Hindlimb muscle (tissue), 1 donor: ENCODE results near the gene WDR46. TPM values are rescaled to one million over a fixed set of nuclear protein-coding genes. Genes with fewer than 3 reads are reported as not detected.
A peak's percentile ranks its signal among the peaks of the same experiment; 100 is the strongest.

Experiments
- DNase-seq: peaks from one replicate; pipeline ENCODE4 v3.0.0-alpha.2; 2013
- polyA plus RNA-seq: library from polyadenylated mRNA; unstranded; fragments of 120-200 nt; gene quantifications from one replicate; pipeline ENCODE4 v1.2.1, GENCODE V29; 2013; ENCODE audit not compliant: insufficient read length

Gene WDR46
- polyA plus RNA-seq, 1 donor = 58.4 TPM

GRCh38 chr6:33259032-33259431 is 30.0 kb downstream of the WDR46 start:
- no peak for DNase-seq

- no peak for DNase-seq
These were observed 34.4 kb downstream of the WDR46 start for GRCh38 chr6:33254591-33254990.

- no peak for DNase-seq
These were observed 36.3 kb downstream of the WDR46 start for GRCh38 chr6:33252759-33253158.

GRCh38 chr6:33251395-33252012 is 37.5 kb downstream of the WDR46 start:
- no peak for DNase-seq

- no peak for DNase-seq
These were observed 38.3 kb downstream of the WDR46 start for GRCh38 chr6:33250731-33251130.

- peak; percentile 13 for DNase-seq
These were observed 39.1 kb downstream of the WDR46 start for GRCh38 chr6:33249732-33250630.

GRCh38 chr6:33248932-33249731 is 39.9 kb downstream of the WDR46 start:
- peak; percentile 96 for DNase-seq

GRCh38 chr6:33248643-33248931 is 40.5 kb downstream of the WDR46 start:
- no peak for DNase-seq

- peak; percentile 90 for DNase-seq
These were observed 40.9 kb downstream of the WDR46 start for GRCh38 chr6:33247977-33248642.

GRCh38 chr6:33243476-33243875 is 45.6 kb downstream of the WDR46 start:
- DNase-seq = no peak

GRCh38 chr6:33241968-33242367 is 47.1 kb downstream of the WDR46 start:
- no peak for DNase-seq

- no peak for DNase-seq
These were observed 51.3 kb downstream of the WDR46 start for GRCh38 chr6:33237741-33238140.

GRCh38 chr6:33236852-33237251 is 52.2 kb downstream of the WDR46 start:
- no peak for DNase-seq

GRCh38 chr6:33236328-33236727 is 52.7 kb downstream of the WDR46 start:
- no peak for DNase-seq

- no peak for DNase-seq
These were observed 53.8 kb downstream of the WDR46 start for GRCh38 chr6:33235221-33235634.

Other genes with a start within 250 kb of the WDR46 start
- gene HLA-DPA1, start 215.6 kb downstream of the WDR46 start, polyA plus RNA-seq = 34.8 TPM
- gene HLA-DPB1, start 213.2 kb downstream of the WDR46 start, polyA plus RNA-seq = 19.2 TPM
- gene COL11A2, start 96.8 kb downstream of the WDR46 start, polyA plus RNA-seq = 49.7 TPM
- 42.0 TPM for gene RXRB, start 88.6 kb downstream of the WDR46 start, polyA plus RNA-seq
- 65.8 TPM for gene SLC39A7, start 88.4 kb downstream of the WDR46 start, polyA plus RNA-seq
- gene HSD17B8, start 84.6 kb downstream of the WDR46 start, polyA plus RNA-seq = 11.5 TPM
- 36.0 TPM for gene RING1, start 80.7 kb downstream of the WDR46 start, polyA plus RNA-seq
- gene VPS52, start 17.4 kb downstream of the WDR46 start, polyA plus RNA-seq = 47.3 TPM
- 4,638 TPM for gene RPS18, start 17.2 kb downstream of the WDR46 start, polyA plus RNA-seq
- gene B3GALT4, start 12.1 kb downstream of the WDR46 start, polyA plus RNA-seq = 2.2 TPM
- gene PFDN6, start 362 bp upstream of the WDR46 start, polyA plus RNA-seq = 41.2 TPM
- gene RGL2, start 9.7 kb upstream of the WDR46 start, polyA plus RNA-seq = 63.4 TPM
- gene TAPBP, start 24.8 kb upstream of the WDR46 start, polyA plus RNA-seq = 24.6 TPM
- gene ZBTB22, start 28.5 kb upstream of the WDR46 start, polyA plus RNA-seq = 16.3 TPM
- 25.9 TPM for gene DAXX, start 33.7 kb upstream of the WDR46 start, polyA plus RNA-seq
- gene KIFC1, start 102.6 kb upstream of the WDR46 start, polyA plus RNA-seq = 18.1 TPM
- 46.7 TPM for gene PHF1, start 121.8 kb upstream of the WDR46 start, polyA plus RNA-seq
- gene CUTA, start 128.9 kb upstream of the WDR46 start, polyA plus RNA-seq = 153 TPM
- gene SYNGAP1, start 130.8 kb upstream of the WDR46 start, polyA plus RNA-seq = 30.5 TPM
- gene ZBTB9, start 165.3 kb upstream of the WDR46 start, polyA plus RNA-seq = 6.4 TPM